Heart left ventricle (tissue), 16 donors: ENCODE data around the gene C12orf75. TPM values are rescaled to one million over a fixed set of nuclear protein-coding genes. Genes with fewer than 3 reads are reported as not detected.
A peak's percentile ranks its signal among the peaks of the same experiment; 100 is the strongest.

ENCODE experiments used
- ATAC-seq, 4 donors: fragments of 200-7000 bp; cut with Tn5 transposase; one replicate each; pipeline ENCODE4 v1.9.1; 2020 to 2022; ENCODE audit warnings: moderate library complexity in 4 of 4, mild to moderate bottlenecking in 3 of 4, moderate number of reproducible peaks in 1 of 4
- DNase-seq, 5 donors: peaks; one replicate each; pipeline ENCODE4 v3.0.0-alpha.2; 2020
- H3K27ac ChIP-seq, 12 donors: fragments of 200-600 bp; sonication (generic) in 4 of 12; one replicate each; pipeline versions ENCODE4 v1.5.0 to v1.8.0; 2016 to 2022; ENCODE audit warnings: mild to moderate bottlenecking in 2 of 12
- H3K27me3 ChIP-seq, 9 donors: fragments of 200-600 bp; sonication (generic) in 2 of 9; one replicate each; pipeline versions ENCODE4 v1.5.1 to v1.8.0; 2016 to 2022; ENCODE audit warnings: mild to moderate bottlenecking in 3 of 9
- H3K36me3 ChIP-seq, 9 donors: fragments of 200-600 bp; sonication (generic) in 2 of 9; one replicate each; pipeline versions ENCODE4 v1.5.0 to v1.8.0; 2018 to 2022; ENCODE audit warnings: mild to moderate bottlenecking in 2 of 9
- H3K4me1 ChIP-seq, 12 donors: fragments of 200-600 bp; sonication (generic) in 4 of 12; one replicate each; pipeline versions ENCODE4 v1.5.0 to v1.8.0; 2016 to 2022; ENCODE audit warnings: mild to moderate bottlenecking in 3 of 12
- H3K4me3 ChIP-seq, 12 donors: fragments of 200-600 bp; sonication (generic) in 4 of 12; one replicate each; pipeline versions ENCODE4 v1.5.0 to v1.8.0; 2017 to 2022; ENCODE audit warnings: mild to moderate bottlenecking in 9 of 12, moderate library complexity in 4 of 12
- H3K9me3 ChIP-seq, 12 donors: fragments of 200-600 bp; sonication (generic) in 4 of 12; one replicate each; pipeline versions ENCODE4 v1.5.0 to v1.8.0; 2016 to 2022; ENCODE audit warnings: mild to moderate bottlenecking in 1 of 12
- CTCF ChIP-seq, 12 donors: fragments of 200-600 bp; sonication (generic) in 4 of 12; IDR thresholded peaks; one replicate each; pipeline versions ENCODE4 v1.5.0 to v1.8.0; 2018 to 2022; ENCODE audit warnings: antibody characterized with exemption in 12 of 12, mild to moderate bottlenecking in 5 of 12
- POLR2A ChIP-seq, 2 donors: fragments of 450-650 bp; IDR thresholded peaks; one replicate each; pipeline ENCODE4 v1.6.1; 2017; ENCODE audit warnings: antibody characterized with exemption in 2 of 2, mild to moderate bottlenecking in 2 of 2, moderate library complexity in 2 of 2
- WGBS, 4 donors: extraction: QIAGEN DNeasy Blood & Tissue Kit in 2 of 4; methylation state at CpG; one replicate each; pipeline versions ENCODE4 v1.1.5 to v1.1.7; 2013 to 2018; 5-methylcytosine and 5-hydroxymethylcytosine counted together
- intact Hi-C, 10 donors: fragments of 100-400 bp; cut with DNase I; formaldehyde crosslinking; loops; one replicate each; pipeline versions ENCODE4 v1.11.1 to v1.14.2; 2022
- long read RNA-seq, 3 donors: library from polyadenylated mRNA; unstranded; transcript quantifications; one replicate each; pipeline ENCODE4 v2.0.0, GENCODE V29; 2020 to 2021
- polyA plus RNA-seq, 2 donors: library from polyadenylated mRNA; stranded (reverse); fragments of 200-250 nt; gene quantifications; one replicate each; pipeline ENCODE4 v1.2.3, GENCODE V29; 2013
- total RNA-seq, 9 donors: library from RNA; depleted of rRNA in 2 of 9; stranded (reverse); fragments of >200 nt in 2 of 9; fragmentation: NEBNext Ultra II Directional in 3 of 9; extraction: Animal tissue kit (Norgen Biotek cat#: 25700) in 3 of 9; gene quantifications; one replicate each; pipeline versions ENCODE4 v1.1.0 to v1.2.4, GENCODE V29; 2016 to 2023
- donor health status: ischemic (EF 13 %, LVEDD 7.1; RV severe dilation, severe dysfunction).
- donor health status: healthy with polysubstance abuse.
- donor health status: DM: no; HTN: yes; CAD: no.
- donor health status: DM: no; HTN: no; CAD: no.
- donor health status: ischemic (EF 25% LVEDD 6.9; RV normal size, moderate dysfunction).
- donor health status: ischemic (EF 25% LVEDD 5.7; RV mildly dilated, moderate dysfunction).
- donor health status: healthy.
- donor health status: DM: yes; HTN: yes; CAD: no.
- donor health status: ischemic (EF 35%, LVEDD 5.7; RV mildly dilated, moderate dysfunction).
- donor health status: nonischemic (EF 11% LVEDD 7.7; RV severe dilation, severe dysfunction).
- donor health status: DM: yes; HTN: yes; CAD: no.
- donor health status: PGD.
- donor health status: ischemic (EF 29% LVEDD 5.4; RV normal size, mild dysfunction).
- donor health status: nonischemic (EF 23%, LVEDD 6.1; RV moderate dilation, normal function).

The C12orf75 gene
- total RNA-seq, result 10 to 100 TPM in 2 of 9 donors, 1 to 10 TPM in 3, under 1 TPM in 3, not detected in 1; 0.52 to 14.5 (median 1.5) TPM
- 1 to 10 TPM in 1 of 2 donors, under 1 TPM in 1; 0.33 to 1.7 TPM for polyA plus RNA-seq
- long read RNA-seq, donor 1, result 0 reads
- long read RNA-seq, donor 2, result 0 reads
- long read RNA-seq, donor 3, partial matches to known transcripts, result 0 of 2 reads
- long read RNA-seq, donor 3, other reads (novel, unspliced or antisense), result 0 of 2 reads

- Histone ChIP-seq H3K4me1 (peaks cover 0 to 17% (median 5%) of the 10 kb centered on the region in 12 donors), H3K27me3 (no peaks in the 10 kb centered on the region), H3K4me3 (peak within 1 kb of the TSS; percentile 54 to 87 (median 72)), H3K27ac (peak within 1 kb of the TSS in 2 of 12 donors; percentile 38 to 52), H3K36me3 (no peaks in the 10 kb centered on the region), H3K9me3 (no peaks in the 10 kb centered on the region)
- 0 to 3% (median 1%) methylated on average over 3 to 66 of the region's 66 CpGs for WGBS, 4 donors
- TF ChIP-seq POLR2A (IDR thresholded peaks at IDR 0.05), result no peak
- no peak for TF ChIP-seq CTCF (IDR thresholded peaks at IDR 0.05)
- intact Hi-C loops, result no loop called here
- ATAC-seq (peak; percentile 82 to 94 (median 88)), DNase-seq (peak; percentile 64 to 87 (median 74))
Measured at GRCh38 chr12:105330283-105330930, at the start of gene C12orf75. Gene C12orf75 (plus strand): TSS chr12:105330691. CDS start chr12:105330892, 201 bp downstream.

- H3K4me1 ChIP-seq, result no peaks in the 10 kb centered on the region
- H3K4me3 ChIP-seq, result no peak overlapping the region
- WGBS, 4 donors, result 69 to 81% (median 76%) methylated on average over 6 of the region's 6 CpGs
- ATAC-seq (no peak), DNase-seq (no peak)
- intact Hi-C loops, result loop anchor here in 6 of 10 donors (5.0 to 10.0 kb wide), 2 partner anchors 101 to 104 kb away; no protein-coding TSS in a partner anchor
- no peak overlapping the region for H3K27ac ChIP-seq
- no peaks in the 10 kb centered on the region for H3K36me3 ChIP-seq
- TF ChIP-seq CTCF (IDR thresholded peaks at IDR 0.05), result no peak
- no peak for TF ChIP-seq POLR2A (IDR thresholded peaks at IDR 0.05)
- H3K27me3 ChIP-seq, result peaks cover 0 to 8% (median 0%) of the 10 kb centered on the region in 9 donors
- no peaks in the 10 kb centered on the region for H3K9me3 ChIP-seq
Measured at GRCh38 chr12:105280966-105281693, 49.4 kb upstream of the C12orf75 start.

- 81 to 100% (median 90%) methylated on average over 1 of the region's 1 CpG for WGBS, 4 donors
- H3K4me3 ChIP-seq, result no peak overlapping the region
- H3K9me3 ChIP-seq, result no peaks in the 10 kb centered on the region
- TF ChIP-seq CTCF (IDR thresholded peaks at IDR 0.05) (no peak), POLR2A (IDR thresholded peaks at IDR 0.05) (no peak)
- H3K27me3 ChIP-seq, result peaks cover 0 to 8% (median 0%) of the 10 kb centered on the region in 9 donors
- H3K27ac ChIP-seq, result no peak overlapping the region
- H3K36me3 ChIP-seq, result no peaks in the 10 kb centered on the region
- ATAC-seq (no peak), DNase-seq (no peak)
- intact Hi-C loops, result loop anchor here in 6 of 10 donors (5.0 to 10.0 kb wide), 2 partner anchors 101 to 103 kb away; no protein-coding TSS in a partner anchor
- no peaks in the 10 kb centered on the region for H3K4me1 ChIP-seq
Measured at GRCh38 chr12:105281694-105282049, 48.8 kb upstream of the C12orf75 start.

GRCh38 chr12:105285378-105285777 lies 45.1 kb upstream of the C12orf75 start:
- Histone ChIP-seq H3K27ac (no peak overlapping the region), H3K4me1 (no peaks in the 10 kb centered on the region), H3K36me3 (no peaks in the 10 kb centered on the region), H3K4me3 (no peak overlapping the region), H3K9me3 (no peaks in the 10 kb centered on the region), H3K27me3 (peaks cover 0 to 12% (median 0%) of the 10 kb centered on the region in 9 donors)
- ATAC-seq (no peak), DNase-seq (no peak)
- intact Hi-C loops, result loop anchor here in 1 of 10 donors (10.0 kb wide), 1 partner anchor 99 kb away; no protein-coding TSS in a partner anchor
- WGBS, 4 donors, result 83 to 91% (median 89%) methylated on average over 1 of the region's 1 CpG
- TF ChIP-seq POLR2A (IDR thresholded peaks at IDR 0.05) (no peak), CTCF (IDR thresholded peaks at IDR 0.05) (no peak)
